Colon (tissue), 2 donors: ENCODE results near the gene CCNK.

ENCODE experiments used
- FAIRE-seq: peaks from 2 replicates; lab custom pipeline; 2012; peaks lifted over from hg19 to GRCh38; lab: Jason Lieb, UNC
- donor health status: control.
- donor health status: control.

The CCNK gene

GRCh38 chr14:99519931-99520421, 38.8 kb downstream of the CCNK start:
- no peak for FAIRE-seq

- FAIRE-seq, result no peak
Observed at GRCh38 chr14:99520571-99521081, 39.4 kb downstream of the CCNK start.

- no peak for FAIRE-seq
Observed at GRCh38 chr14:99521176-99522024, 40.2 kb downstream of the CCNK start.

GRCh38 chr14:99522025-99522401, 40.8 kb downstream of the CCNK start:
- FAIRE-seq, result no peak

- FAIRE-seq, result no peak
Observed at GRCh38 chr14:99522457-99522891, 41.3 kb downstream of the CCNK start.

- FAIRE-seq, result no peak
Observed at GRCh38 chr14:99522934-99523703, 41.9 kb downstream of the CCNK start.

GRCh38 chr14:99523704-99524055, 42.5 kb downstream of the CCNK start:
- no peak for FAIRE-seq

- FAIRE-seq, result no peak
Observed at GRCh38 chr14:99524091-99524661, 43.0 kb downstream of the CCNK start.

- no peak for FAIRE-seq
Observed at GRCh38 chr14:99524804-99525698, 43.8 kb downstream of the CCNK start.

- no peak for FAIRE-seq
Observed at GRCh38 chr14:99525699-99526080, 44.5 kb downstream of the CCNK start.

GRCh38 chr14:99527026-99527425, 45.8 kb downstream of the CCNK start:
- no peak for FAIRE-seq

GRCh38 chr14:99527427-99528076, 46.3 kb downstream of the CCNK start:
- FAIRE-seq, result no peak

GRCh38 chr14:99529899-99530298, 48.7 kb downstream of the CCNK start:
- FAIRE-seq, result no peak

- FAIRE-seq, result no peak
Observed at GRCh38 chr14:99530407-99531155, 49.4 kb downstream of the CCNK start.

- no peak for FAIRE-seq
Observed at GRCh38 chr14:99531251-99532096, 50.3 kb downstream of the CCNK start.

GRCh38 chr14:99532310-99532709, 51.1 kb downstream of the CCNK start:
- no peak for FAIRE-seq

- FAIRE-seq, result no peak
Observed at GRCh38 chr14:99534333-99534732, 53.1 kb downstream of the CCNK start.

GRCh38 chr14:99534863-99535262, 53.7 kb downstream of the CCNK start:
- FAIRE-seq, result no peak

GRCh38 chr14:99535448-99535847, 54.2 kb downstream of the CCNK start:
- no peak for FAIRE-seq
